T-helper 1 cell treated with Interleukin-12 subunit alpha and Interleukin-12 subunit beta and Interleukin-4 antibody, amounts not matched to agents 30 μg/mL and 1 μg/mL, for 36 hours (primary cell): Measurements from ENCODE around the gene SIPA1L3.
"Not testable (repeated sequence)": the region's sequence is repeated elsewhere in the genome, so short reads cannot be mapped to it uniquely, and the experiment has no call there.

Experiments used
- H3K27ac Mint-ChIP-seq: one replicate; pipeline ENCODE4 v1.8.0; 2021; ENCODE audit warnings: mild to moderate bottlenecking, mixed read lengths
- H3K27me3 Mint-ChIP-seq: one replicate; pipeline ENCODE4 v1.8.0; 2021; ENCODE audit warnings: low read depth, mixed read lengths
- H3K36me3 Mint-ChIP-seq: one replicate; pipeline ENCODE4 v1.8.0; 2021; ENCODE audit warnings: low read depth, mixed read lengths
- H3K4me1 Mint-ChIP-seq: one replicate; pipeline ENCODE4 v1.8.0; 2021; ENCODE audit warnings: low read depth, mixed read lengths
- H3K4me3 Mint-ChIP-seq: one replicate; pipeline ENCODE4 v1.8.0; 2021; ENCODE audit warnings: mild to moderate bottlenecking, moderate library complexity, mixed read lengths
- H3K9me3 Mint-ChIP-seq: one replicate; pipeline ENCODE4 v1.8.0; 2021; ENCODE audit warnings: mixed read lengths

Gene SIPA1L3

DNA sequence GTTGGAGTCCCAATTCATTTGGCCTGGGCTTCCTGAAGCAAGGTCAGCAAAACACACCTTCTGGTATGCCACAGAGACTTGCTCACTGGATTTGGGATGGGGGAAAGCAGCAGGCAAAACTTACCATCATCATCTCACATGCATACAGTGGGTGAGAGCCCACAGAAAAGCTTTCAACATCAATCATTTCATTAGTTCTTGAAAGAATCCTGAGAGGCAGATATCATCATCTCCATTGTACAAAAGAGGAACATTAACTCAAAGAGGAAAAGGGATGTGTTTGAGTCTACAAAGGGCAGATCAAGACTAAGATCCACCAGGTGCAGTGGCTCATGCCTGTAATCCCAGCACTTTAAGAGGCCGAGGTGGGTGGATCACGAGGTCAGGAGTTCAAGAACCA lies 7.0 kb upstream of the SIPA1L3 start:
- H3K4me1 Mint-ChIP-seq = peaks cover 2% of the 10 kb centered on the region
- H3K27me3 Mint-ChIP-seq = no peaks in the 10 kb centered on the region
- no peak overlapping the region for H3K4me3 Mint-ChIP-seq
- no peak overlapping the region for H3K27ac Mint-ChIP-seq
- H3K36me3 Mint-ChIP-seq = no peaks in the 10 kb centered on the region
- H3K9me3 Mint-ChIP-seq = no peaks in the 10 kb centered on the region

DNA sequence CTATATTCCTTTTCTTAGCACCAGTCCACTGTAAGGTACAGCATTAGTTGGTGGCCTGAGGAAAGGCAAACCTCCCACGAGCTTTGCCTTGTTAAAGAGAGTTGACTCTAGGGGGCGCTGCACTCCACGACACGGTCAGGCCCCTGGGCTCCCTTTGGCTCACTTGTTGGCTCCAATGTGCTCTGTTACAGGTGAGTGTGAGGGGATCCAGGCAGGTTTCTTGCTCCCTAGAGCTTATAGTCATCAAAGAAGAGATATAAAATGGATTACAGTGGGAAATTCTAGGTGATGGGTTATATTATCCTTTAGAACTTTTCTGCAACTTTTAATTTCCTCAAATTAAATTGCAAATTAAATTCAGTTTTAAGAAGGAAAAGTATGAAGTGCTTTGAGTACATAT lies 4.3 kb upstream of the SIPA1L3 start:
- Mint-ChIP-seq H3K4me1 (peaks cover 5% of the 10 kb centered on the region), H3K4me3 (no peak overlapping the region), H3K27me3 (no peaks in the 10 kb centered on the region), H3K27ac (no peak overlapping the region), H3K9me3 (no peaks in the 10 kb centered on the region), H3K36me3 (peaks cover 2% of the 10 kb centered on the region)

DNA sequence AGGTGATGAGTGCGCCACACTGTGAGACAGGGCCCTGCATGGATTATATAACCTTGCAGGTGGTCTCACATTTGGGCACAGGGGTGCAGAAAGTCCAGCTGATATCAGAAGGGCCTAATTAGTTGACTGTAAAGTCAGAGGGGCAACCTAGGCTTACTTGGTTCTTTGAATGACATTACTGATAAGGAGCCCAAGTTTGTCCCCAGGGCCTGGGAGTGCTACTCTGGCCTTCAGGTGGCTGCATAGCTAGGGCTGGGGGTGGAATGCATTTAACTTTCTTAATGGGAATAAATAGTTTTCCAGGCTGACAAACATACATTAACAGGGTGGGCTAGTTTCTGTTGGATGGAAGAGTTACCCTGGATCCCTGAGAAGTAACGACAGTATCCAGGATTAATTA lies 3.9 kb upstream of the SIPA1L3 start:
- Mint-ChIP-seq H3K4me1 (peaks cover 8% of the 10 kb centered on the region), H3K4me3 (no peak overlapping the region), H3K36me3 (peaks cover 2% of the 10 kb centered on the region)

DNA sequence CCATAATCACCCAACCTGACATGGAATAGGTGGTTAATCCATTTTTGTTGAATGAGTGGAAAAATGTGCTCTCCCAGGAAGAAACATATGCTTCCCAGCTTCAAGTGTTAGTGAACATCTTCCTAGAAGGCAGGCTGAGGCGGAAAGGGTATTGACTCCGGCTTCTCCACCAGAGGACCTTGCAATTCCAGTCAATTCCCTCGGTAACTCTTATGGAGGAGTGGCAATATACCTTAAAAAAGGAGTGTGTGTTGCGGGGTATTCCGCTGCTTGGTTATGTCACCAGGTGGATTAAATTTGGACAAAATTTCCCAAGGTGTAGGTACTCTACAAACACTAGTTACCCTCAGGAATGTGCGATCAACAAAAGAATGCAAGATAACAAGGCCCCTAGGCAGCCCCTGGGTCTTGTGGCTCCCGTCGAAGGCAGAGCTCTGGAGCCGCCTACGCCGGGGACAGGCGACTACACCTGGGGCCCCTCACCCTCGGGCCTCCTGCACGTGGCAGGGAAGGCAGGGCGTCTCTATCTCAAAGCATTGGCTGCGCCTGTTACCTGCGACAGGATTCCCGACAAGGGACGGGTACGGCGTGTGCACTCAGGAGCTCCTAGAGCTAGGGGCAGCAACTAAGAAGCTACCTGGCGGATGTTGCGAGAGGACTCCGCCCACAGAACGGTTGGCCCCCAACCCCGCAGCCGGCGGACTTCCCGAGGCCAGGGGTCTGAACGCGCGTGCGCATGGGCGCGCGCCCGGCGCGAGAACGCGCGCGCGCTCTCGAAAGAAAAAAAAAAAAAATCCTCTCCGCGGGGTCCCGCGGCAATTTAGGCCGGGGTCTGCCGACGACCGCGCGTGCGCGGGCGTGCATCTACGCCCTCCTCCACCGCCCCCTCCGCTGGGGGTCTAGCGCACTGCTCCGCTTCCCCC lies 801 bp upstream of the SIPA1L3 start, which contains the start of gene WDR87:
TSS of gene WDR87 (minus strand) at position 649 of the 923 bp plus-strand sequence. CDS start 8,355 bp downstream, outside the sequence.
- Mint-ChIP-seq H3K4me1 (peaks cover 16% of the 10 kb centered on the region), H3K9me3 (no peaks in the 10 kb centered on the region), H3K4me3 (peak within 1 kb of the TSS; percentile 89), H3K36me3 (peaks cover 2% of the 10 kb centered on the region), H3K27ac (peak within 1 kb of the TSS; percentile 26), H3K27me3 (no peaks in the 10 kb centered on the region)

More for the DNA sequence above, 3.9 kb upstream of the SIPA1L3 start:
- Mint-ChIP-seq H3K9me3 (no peaks in the 10 kb centered on the region), H3K27me3 (no peaks in the 10 kb centered on the region), H3K27ac (no peak overlapping the region)

DNA sequence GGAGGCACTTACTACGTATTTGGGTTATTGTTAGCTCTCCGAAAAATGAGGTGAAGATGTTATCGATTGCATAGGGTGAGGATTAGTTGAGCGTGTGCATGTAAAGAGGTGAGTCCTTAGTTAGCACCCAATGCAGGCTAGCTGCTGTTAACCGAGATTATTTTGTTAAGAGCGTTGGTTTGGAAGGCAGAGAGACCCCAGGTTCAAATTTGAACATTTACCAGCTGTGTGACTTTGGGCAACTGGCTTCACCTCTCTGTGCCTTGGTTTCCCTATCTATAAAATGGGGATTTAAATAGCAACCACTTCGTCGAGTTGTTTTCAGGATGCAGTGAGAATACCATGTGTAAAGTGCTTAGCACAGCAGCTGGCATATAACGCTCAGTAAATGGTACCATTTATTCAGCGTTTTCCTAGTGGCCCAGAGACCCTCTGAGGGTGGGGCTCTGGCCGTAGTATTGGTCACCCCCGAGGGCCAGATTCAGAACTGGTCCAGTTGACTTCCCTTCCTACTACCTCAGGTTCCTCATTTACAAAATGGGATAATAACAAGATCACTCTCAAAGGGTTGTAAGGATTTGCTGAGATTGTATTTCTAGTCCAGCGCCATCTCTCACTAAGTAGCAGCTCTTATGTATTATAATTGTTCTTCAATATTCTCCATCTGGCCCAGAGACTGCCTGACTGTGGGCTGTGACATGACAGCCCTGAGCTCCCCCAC lies 887 bp downstream of the SIPA1L3 start:
- H3K9me3 Mint-ChIP-seq = no peaks in the 10 kb centered on the region
- H3K4me3 Mint-ChIP-seq = peak overlapping the region; percentile 85
- no peaks in the 10 kb centered on the region for H3K27me3 Mint-ChIP-seq
- peaks cover 2% of the 10 kb centered on the region for H3K36me3 Mint-ChIP-seq
- H3K27ac Mint-ChIP-seq = no peak overlapping the region
- H3K4me1 Mint-ChIP-seq = peaks cover 16% of the 10 kb centered on the region

DNA sequence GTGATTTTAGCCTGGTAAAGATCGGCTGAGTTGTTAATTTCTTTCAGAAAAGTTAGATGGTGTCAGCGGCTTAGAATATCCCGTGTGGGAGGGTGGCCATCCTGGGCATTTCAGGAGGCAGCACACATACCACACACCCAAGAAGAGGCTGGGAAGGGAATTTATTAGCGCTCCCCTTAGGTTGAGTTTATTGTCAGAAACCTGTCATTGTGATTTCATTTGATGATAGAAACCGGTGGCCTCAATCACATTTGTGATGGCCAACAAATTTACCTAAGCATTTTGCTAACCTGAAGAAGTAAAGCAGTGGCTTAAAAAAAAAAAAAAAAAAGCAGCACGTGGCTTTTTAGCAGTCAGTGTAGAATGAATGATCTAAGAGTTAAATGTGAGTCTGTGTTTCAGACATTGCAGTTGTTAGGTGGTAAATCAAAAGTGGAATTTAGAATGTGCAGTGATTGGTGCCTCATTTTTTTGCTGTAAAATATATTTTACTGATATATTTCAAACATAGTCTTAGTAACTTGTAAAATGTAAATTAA lies 2.7 kb downstream of the SIPA1L3 start:
- Mint-ChIP-seq H3K36me3 (peaks cover 2% of the 10 kb centered on the region), H3K27me3 (no peaks in the 10 kb centered on the region), H3K4me1 (peaks cover 19% of the 10 kb centered on the region), H3K9me3 (no peaks in the 10 kb centered on the region), H3K4me3 (no peak overlapping the region), H3K27ac (no peak overlapping the region)

DNA sequence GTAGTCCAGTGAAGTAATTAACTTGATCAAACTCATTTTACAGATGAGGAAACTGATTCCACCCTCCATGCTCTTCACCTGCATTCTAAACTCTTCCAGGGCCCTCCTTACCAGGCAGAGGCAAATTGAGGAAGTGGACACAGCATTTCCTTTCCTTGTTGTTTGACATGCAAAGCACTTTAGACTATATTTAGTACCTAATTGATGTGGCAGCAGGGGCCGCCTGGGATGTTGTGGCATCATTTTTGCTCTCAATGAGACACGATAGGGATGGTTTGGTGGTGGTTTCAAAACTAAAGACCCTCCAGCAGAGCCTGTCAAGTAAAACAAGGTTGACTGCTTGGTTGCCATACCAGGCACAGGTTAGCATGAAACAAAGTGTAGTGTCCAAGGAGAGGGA lies 7.9 kb downstream of the SIPA1L3 start:
- Mint-ChIP-seq H3K4me1 (peaks cover 10% of the 10 kb centered on the region), H3K4me3 (no peak overlapping the region), H3K9me3 (no peaks in the 10 kb centered on the region), H3K36me3 (peaks cover 3% of the 10 kb centered on the region), H3K27me3 (no peaks in the 10 kb centered on the region), H3K27ac (no peak overlapping the region)

DNA sequence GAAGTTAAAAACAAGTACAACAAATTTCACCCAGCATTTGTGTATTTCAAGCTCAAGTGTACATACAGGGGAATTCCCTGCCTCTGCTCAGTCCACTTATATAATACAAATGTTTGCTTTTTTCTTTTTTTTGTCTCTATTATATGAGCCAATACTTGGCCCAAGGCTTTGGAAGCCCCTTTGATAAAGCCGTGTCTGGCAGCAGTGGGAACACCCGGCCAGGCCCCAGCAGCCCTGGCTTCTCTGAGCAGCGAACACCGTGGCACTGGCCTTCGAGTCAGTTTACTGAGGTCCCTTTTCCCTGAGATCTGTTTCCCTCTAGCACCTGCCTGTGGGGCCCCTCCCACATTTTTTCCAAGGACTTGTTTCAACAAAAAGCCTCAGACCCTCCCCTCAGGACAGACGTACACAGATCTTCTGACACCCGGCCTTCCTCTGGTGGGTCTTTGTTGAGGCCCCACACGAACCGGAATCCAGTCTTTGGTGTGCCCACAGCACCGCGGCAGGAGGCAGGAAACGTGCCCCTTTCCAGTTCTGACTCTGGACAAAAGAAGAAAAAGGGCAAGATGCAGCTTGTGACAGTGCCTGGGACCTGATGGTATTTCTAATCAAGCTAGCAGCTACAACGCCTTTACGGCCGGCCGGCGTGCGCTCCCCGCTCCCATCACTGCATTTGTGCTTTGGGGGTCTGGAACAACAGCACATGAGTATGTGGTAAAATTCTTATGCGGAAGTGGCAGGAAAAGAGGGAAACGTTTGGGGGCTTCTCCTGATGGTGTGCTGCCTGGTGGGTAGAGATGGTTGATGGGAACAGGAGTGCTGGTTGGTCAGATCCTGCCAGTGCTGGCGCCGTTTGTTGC lies 13.8 kb downstream of the SIPA1L3 start:
- H3K27me3 Mint-ChIP-seq = no peaks in the 10 kb centered on the region
- no peaks in the 10 kb centered on the region for H3K9me3 Mint-ChIP-seq
- no peak overlapping the region for H3K27ac Mint-ChIP-seq
- peaks cover 2% of the 10 kb centered on the region for H3K4me1 Mint-ChIP-seq
- peaks cover 7% of the 10 kb centered on the region for H3K36me3 Mint-ChIP-seq
- H3K4me3 Mint-ChIP-seq = no peak overlapping the region

DNA sequence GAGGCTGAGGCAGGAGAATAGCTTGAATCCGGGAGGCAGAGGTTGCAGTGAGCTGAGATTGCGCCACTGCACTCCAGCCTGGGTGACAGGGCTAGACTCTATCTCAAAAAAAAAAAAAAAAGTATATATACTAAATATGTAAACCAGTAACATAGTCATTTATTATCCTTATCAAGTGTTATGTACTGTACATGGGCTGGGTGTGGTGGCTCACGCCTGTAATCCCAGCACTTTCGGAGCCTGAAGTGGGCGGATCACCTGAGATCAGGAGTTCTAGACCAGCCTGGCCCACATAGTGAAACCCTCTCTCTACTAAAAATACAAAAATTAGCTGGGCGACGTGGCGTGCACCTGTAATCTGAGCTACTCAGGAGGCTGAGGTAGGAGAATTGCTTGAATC lies 17.6 kb downstream of the SIPA1L3 start:
- not testable (repeated sequence) for H3K27ac Mint-ChIP-seq, H3K4me3 Mint-ChIP-seq, H3K9me3 Mint-ChIP-seq, H3K36me3 Mint-ChIP-seq, H3K27me3 Mint-ChIP-seq, H3K4me1 Mint-ChIP-seq

DNA sequence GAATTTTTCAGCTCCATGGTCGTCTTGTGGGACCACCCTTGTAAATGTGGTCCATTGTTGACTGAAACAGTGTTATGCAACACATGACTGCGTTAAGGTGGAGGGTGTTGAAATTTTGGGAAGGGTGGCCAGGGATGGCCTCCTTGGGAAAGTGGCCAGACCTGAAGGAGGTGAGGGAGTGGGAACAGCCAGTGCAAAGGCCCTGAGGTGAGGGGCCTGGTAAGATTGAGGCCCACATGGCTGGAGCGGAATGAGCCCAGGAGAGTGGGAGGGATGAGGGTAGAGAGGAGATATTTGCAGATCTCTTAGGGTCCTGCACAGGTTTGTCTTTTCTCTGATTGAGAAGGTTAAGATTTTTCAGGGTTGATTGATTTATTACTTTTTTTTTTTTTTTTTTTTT lies 18.2 kb downstream of the SIPA1L3 start:
- no peaks in the 10 kb centered on the region for H3K9me3 Mint-ChIP-seq
- peaks cover 4% of the 10 kb centered on the region for H3K36me3 Mint-ChIP-seq
- no peak overlapping the region for H3K27ac Mint-ChIP-seq
- H3K4me3 Mint-ChIP-seq = no peak overlapping the region
- no peaks in the 10 kb centered on the region for H3K4me1 Mint-ChIP-seq
- no peaks in the 10 kb centered on the region for H3K27me3 Mint-ChIP-seq

DNA sequence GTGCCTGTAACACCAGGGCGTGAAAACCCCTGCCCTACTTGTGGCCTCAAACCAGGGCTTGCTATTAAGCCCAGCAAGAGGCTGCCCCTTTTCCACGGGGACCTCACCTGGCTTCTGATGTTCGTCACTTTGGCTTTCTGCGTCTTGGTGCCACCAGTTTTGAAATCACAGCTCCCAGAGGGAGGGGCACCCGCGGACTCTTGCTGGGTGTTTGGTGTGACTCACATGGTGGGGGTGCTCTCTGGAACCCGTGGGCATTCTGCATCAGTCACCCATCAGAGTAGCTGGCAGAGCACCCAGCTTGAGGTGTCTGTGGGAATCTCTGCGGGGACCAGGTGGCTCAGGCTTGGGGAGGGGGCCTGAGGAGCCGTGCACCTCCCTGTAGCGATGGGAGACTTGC lies 19.2 kb downstream of the SIPA1L3 start:
- H3K4me3 Mint-ChIP-seq = no peak overlapping the region
- no peak overlapping the region for H3K27ac Mint-ChIP-seq
- peaks cover 4% of the 10 kb centered on the region for H3K36me3 Mint-ChIP-seq
- H3K9me3 Mint-ChIP-seq = no peaks in the 10 kb centered on the region
- H3K4me1 Mint-ChIP-seq = no peaks in the 10 kb centered on the region
- H3K27me3 Mint-ChIP-seq = no peaks in the 10 kb centered on the region

DNA sequence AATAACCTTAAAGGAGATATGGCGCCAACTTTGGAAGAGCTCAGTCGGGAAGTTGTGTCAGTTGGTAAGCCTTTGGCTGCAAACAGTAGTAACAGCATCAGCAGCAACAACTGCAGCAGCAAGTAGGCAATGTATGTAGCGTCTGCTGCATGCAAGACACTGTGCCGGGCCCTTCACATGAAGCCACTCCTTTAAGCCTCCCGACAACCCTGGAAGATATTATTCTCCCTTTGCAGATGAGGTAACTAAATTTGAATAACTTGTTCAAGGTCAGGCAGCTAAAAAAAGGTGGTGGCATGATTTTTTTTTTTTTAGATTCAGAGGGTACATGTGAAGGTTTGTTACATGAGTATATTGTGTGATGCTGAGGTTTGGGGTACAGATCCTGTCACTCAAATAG lies 19.7 kb downstream of the SIPA1L3 start:
- H3K4me3 Mint-ChIP-seq = no peak overlapping the region
- no peaks in the 10 kb centered on the region for H3K9me3 Mint-ChIP-seq
- H3K4me1 Mint-ChIP-seq = no peaks in the 10 kb centered on the region

DNA sequence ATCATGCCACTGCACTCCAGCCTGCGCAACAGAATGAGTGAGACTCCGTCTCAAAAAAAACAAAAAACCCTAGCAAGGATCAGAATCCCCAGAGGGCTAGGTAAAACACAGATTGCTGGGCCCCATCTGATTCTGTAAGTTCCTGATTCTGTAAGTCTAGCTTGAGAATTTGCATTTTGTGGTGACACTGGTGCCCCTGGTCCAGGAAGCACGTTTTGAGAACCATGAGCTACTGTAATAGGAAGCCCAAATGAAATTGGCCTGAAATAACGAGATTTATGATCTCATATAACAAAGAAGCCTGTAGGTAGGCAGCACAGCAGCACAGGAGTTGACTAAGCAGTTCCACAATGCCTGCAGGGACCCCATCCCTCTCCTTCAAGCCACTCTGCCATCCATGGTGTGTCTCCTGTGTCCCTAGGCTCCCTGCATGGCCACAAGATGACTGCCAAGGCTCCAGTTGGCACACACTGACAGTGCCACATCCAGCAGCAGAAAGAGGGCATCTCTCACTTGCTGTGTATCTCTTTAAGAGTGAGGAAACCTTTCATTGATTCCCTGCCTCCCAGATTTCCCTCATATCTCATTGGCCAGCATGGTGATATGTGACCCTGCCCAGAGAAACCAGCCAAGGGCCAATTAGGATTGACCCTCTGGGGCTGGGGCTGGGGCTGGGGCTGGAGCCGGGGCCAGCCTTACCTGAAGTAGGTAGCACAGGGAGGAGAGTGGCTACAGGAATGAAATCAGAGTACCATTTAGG lies 21.7 kb downstream of the SIPA1L3 start:
- no peak overlapping the region for H3K4me3 Mint-ChIP-seq
- no peaks in the 10 kb centered on the region for H3K4me1 Mint-ChIP-seq
- H3K27me3 Mint-ChIP-seq = no peaks in the 10 kb centered on the region
- H3K27ac Mint-ChIP-seq = no peak overlapping the region
- H3K36me3 Mint-ChIP-seq = peaks cover 5% of the 10 kb centered on the region
- no peaks in the 10 kb centered on the region for H3K9me3 Mint-ChIP-seq

More for the DNA sequence above, 19.7 kb downstream of the SIPA1L3 start:
- Mint-ChIP-seq H3K36me3 (peaks cover 4% of the 10 kb centered on the region), H3K27me3 (no peaks in the 10 kb centered on the region), H3K27ac (no peak overlapping the region)
